ENCODE data around the gene CDC42BPA. TPM values are rescaled to one million over a fixed set of nuclear protein-coding genes. Genes with fewer than 3 reads are reported as not detected.

Gene CDC42BPA
- total and polyA plus RNA-seq, 11 donors: 9.8 to 33.8 (median 29.7) TPM

DNA sequence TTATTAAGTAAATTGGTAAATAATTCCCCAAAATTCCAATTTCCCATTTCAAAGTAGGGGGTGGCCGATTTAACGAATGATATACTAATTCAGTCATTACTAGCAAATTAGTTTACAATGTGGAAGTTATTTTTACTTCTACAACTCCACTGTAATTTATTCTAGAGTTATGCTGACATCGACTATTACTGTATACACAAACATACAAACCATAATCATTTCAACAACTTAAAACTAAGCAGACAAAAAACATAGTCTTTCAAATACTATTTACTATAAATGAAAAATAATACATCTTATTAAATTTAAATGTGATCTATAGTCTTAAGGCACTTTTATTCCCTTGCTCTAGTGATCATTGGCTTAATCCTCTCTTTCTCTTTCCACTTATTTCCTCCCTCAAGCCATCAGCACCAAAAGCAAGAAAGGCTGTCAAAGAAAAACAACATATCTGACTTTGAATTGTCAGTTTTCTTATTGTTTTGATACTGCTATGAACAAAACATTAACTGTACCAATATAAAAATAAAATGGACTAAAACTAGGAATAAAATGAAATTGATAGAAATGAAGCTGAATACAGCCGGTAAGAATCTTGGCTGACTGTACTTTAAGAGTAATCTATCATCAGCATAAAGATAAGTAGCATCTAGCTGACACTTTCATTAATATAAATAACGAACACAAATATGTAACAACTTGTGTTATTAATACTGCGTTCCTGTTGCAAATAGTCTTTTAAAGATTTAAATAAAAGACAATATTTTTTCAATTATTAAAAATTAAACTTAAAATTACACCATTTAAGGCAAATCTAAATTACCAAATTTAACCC is 4.1 kb downstream of the CDC42BPA start:
- DNase-seq (no peak), ATAC-seq (no peak)
- peaks cover 5 to 39% (median 18%) of the 10 kb centered on the region in 12 donors for H3K4me1 ChIP-seq
- H3K27me3 ChIP-seq: peaks cover 0 to 8% (median 0%) of the 10 kb centered on the region in 9 donors
- intact Hi-C loops (cut with DNase I): loop anchor here in 6 of 10 donors (10.0 kb wide), 5 partner anchors 69 to 399 kb away; no protein-coding TSS in a partner anchor
- no peaks in the 10 kb centered on the region for H3K36me3 ChIP-seq
- peak overlapping the region in 3 of 12 donors; percentile 1 to 92 (median 15) for H3K27ac ChIP-seq
- 29 to 43% (median 37%) methylated on average over 6 of the region's 6 CpGs for WGBS, 4 donors
- TF ChIP-seq, protein P1, sequence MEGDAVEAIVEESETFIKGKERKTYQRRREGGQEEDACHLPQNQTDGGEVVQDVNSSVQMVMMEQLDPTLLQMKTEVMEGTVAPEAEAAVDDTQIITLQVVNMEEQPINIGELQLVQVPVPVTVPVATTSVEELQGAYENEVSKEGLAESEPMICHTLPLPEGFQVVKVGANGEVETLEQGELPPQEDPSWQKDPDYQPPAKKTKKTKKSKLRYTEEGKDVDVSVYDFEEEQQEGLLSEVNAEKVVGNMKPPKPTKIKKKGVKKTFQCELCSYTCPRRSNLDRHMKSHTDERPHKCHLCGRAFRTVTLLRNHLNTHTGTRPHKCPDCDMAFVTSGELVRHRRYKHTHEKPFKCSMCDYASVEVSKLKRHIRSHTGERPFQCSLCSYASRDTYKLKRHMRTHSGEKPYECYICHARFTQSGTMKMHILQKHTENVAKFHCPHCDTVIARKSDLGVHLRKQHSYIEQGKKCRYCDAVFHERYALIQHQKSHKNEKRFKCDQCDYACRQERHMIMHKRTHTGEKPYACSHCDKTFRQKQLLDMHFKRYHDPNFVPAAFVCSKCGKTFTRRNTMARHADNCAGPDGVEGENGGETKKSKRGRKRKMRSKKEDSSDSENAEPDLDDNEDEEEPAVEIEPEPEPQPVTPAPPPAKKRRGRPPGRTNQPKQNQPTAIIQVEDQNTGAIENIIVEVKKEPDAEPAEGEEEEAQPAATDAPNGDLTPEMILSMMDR (IDR thresholded peaks at IDR 0.05): no peak
- no peak for TF ChIP-seq POLR2A (IDR thresholded peaks at IDR 0.05)
- peak overlapping the region in 11 of 12 donors; percentile 76 to 97 (median 89) for H3K4me3 ChIP-seq
- H3K9me3 ChIP-seq: no peaks in the 10 kb centered on the region

- WGBS, 4 donors: 62 to 81% (median 78%) methylated on average over 6 of the region's 6 CpGs
- no peaks in the 10 kb centered on the region for H3K9me3 ChIP-seq
- no peaks in the 10 kb centered on the region for H3K27me3 ChIP-seq
- peaks cover 5 to 50% (median 25%) of the 10 kb centered on the region in 12 donors for H3K4me1 ChIP-seq
- DNase-seq (no peak), ATAC-seq (no peak)
- H3K4me3 ChIP-seq: no peak overlapping the region
- TF ChIP-seq, protein P1 (IDR thresholded peaks at IDR 0.05): no peak
- TF ChIP-seq POLR2A (IDR thresholded peaks at IDR 0.05): no peak
- H3K36me3 ChIP-seq: no peaks in the 10 kb centered on the region
- intact Hi-C loops (cut with DNase I): loop anchor here in 6 of 10 donors (10.0 kb wide), 5 partner anchors 68 to 398 kb away; no protein-coding TSS in a partner anchor
- H3K27ac ChIP-seq: no peak overlapping the region
These were observed 5.8 kb downstream of the CDC42BPA start for GRCh38 chr1:227312361-227313025.

DNA sequence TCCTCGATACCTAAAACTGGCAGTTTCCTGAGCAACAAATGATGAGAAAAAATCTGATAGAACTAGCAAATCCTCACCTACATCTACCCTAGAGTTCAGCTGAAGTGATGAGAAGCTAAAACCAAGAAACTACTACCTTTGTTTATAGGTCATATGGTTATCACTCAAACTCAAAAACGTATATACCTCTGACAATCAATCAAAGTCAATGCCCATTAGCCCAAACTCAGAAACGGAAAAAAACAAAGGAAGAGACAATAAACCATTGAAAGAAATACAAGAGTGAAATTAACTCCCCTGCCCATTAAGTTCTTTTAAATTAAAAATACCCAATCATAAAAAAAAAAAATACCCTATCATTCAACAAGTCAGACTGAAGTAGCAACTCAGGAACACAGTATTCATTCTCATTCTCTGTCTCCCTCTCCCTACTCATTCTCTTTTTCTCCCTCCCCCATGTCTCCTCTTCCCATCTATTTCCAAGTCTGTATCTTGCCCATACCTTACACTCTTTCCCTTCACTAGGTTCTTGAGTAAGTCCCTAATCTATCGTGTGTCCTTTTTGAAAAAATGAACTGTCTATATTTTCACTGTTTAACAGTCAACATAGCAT is 6.8 kb downstream of the CDC42BPA start:
- no peak overlapping the region for H3K4me3 ChIP-seq
- H3K27me3 ChIP-seq: no peaks in the 10 kb centered on the region
- no peak for DNase-seq
- intact Hi-C loops (cut with DNase I): loop anchor here in 6 of 10 donors (10.0 kb wide), 5 partner anchors 67 to 397 kb away; no protein-coding TSS in a partner anchor
- TF ChIP-seq POLR2A (IDR thresholded peaks at IDR 0.05): no peak
- TF ChIP-seq, protein P1 (IDR thresholded peaks at IDR 0.05): no peak
- no peaks in the 10 kb centered on the region for H3K36me3 ChIP-seq
- no peaks in the 10 kb centered on the region for H3K9me3 ChIP-seq
- no peak for ATAC-seq
- H3K27ac ChIP-seq: no peak overlapping the region
- 76 to 90% (median 84%) methylated on average over 4 of the region's 4 CpGs for WGBS, 4 donors
- peaks cover 5 to 58% (median 27%) of the 10 kb centered on the region in 12 donors for H3K4me1 ChIP-seq
